HG03432 (cell line): ENCODE results near the gene CSTB.
A peak's percentile ranks its signal among the peaks of the same experiment; 100 is the strongest.

Source experiments
- ATAC-seq: cut with Tn5 transposase; IDR thresholded peaks from one replicate; pipeline ENCODE4 v1.9.1; 2021; ENCODE audit warnings: mild to moderate bottlenecking, moderate library complexity; ENCODE audit not compliant: unreplicated experiment

Gene CSTB

GRCh38 chr21:43733529-43734071 is 42.5 kb downstream of the CSTB start:
- no peak for ATAC-seq

GRCh38 chr21:43733060-43733459 is 43.0 kb downstream of the CSTB start:
- no peak for ATAC-seq

- ATAC-seq, result no peak
Observed at GRCh38 chr21:43731891-43732711, 44.0 kb downstream of the CSTB start.

- ATAC-seq, result no peak
Observed at GRCh38 chr21:43731476-43731875, 44.6 kb downstream of the CSTB start.

GRCh38 chr21:43728467-43729390 is 47.4 kb downstream of the CSTB start:
- ATAC-seq, result peak; percentile 70

GRCh38 chr21:43728154-43728466 is 48.0 kb downstream of the CSTB start:
- no peak for ATAC-seq

- no peak for ATAC-seq
Observed at GRCh38 chr21:43727519-43728153, 48.5 kb downstream of the CSTB start.

- ATAC-seq, result no peak
Observed at GRCh38 chr21:43726686-43727518, 49.2 kb downstream of the CSTB start.
